Stomach (tissue), 9 donors: Measurements from ENCODE around the gene NLK. TPM values are rescaled to one million over a fixed set of nuclear protein-coding genes. Genes with fewer than 3 reads are reported as not detected.

Source experiments
- DNase-seq, 2 donors: peaks; one replicate each; pipeline versions ENCODE4 v3.0.0 to v3.0.0-alpha.2; 2013 to 2019
- H3K27ac ChIP-seq, 5 donors: fragments of 200-600 bp in 4 of 5; sonication (generic) in 4 of 5; one replicate each; pipeline ENCODE4 v1.5.1; 2013 to 2019; ENCODE audit warnings: mild to moderate bottlenecking in 1 of 5, moderate library complexity in 1 of 5
- H3K27me3 ChIP-seq, 3 donors: fragments of 200-600 bp; sonication (generic); one replicate each; pipeline ENCODE4 v1.5.1; 2017 to 2019; ENCODE audit warnings: mixed run types in 1 of 3
- H3K36me3 ChIP-seq, 4 donors: fragments of 200-600 bp; sonication (generic); 1 replicate in 3 of 4; 2 replicates in 1 of 4; pipeline ENCODE4 v1.5.1; 2016 to 2019
- H3K4me1 ChIP-seq, 4 donors: fragments of 200-600 bp; sonication (generic); one replicate each; pipeline ENCODE4 v1.5.1; 2016 to 2019
- H3K4me3 ChIP-seq, 4 donors: fragments of 200-600 bp; sonication (generic) in 3 of 4; one replicate each; pipeline ENCODE4 v1.5.1; 2016 to 2019; ENCODE audit warnings: mild to moderate bottlenecking in 1 of 4
- H3K9me3 ChIP-seq, 4 donors: fragments of 200-600 bp; sonication (generic); one replicate each; pipeline ENCODE4 v1.5.1; 2016 to 2019
- EP300 ChIP-seq: sonication (generic); formaldehyde crosslinking; IDR thresholded peaks from one replicate; pipeline ENCODE4 v1.6.1; 2017; ENCODE audit warnings: antibody characterized with exemption
- POLR2A ChIP-seq, 4 donors: fragments of 450-650 bp; IDR thresholded peaks; one replicate each; pipeline ENCODE4 v1.6.1; 2016; ENCODE audit warnings: antibody characterized with exemption in 4 of 4, control low read depth in 2 of 4, mild to moderate bottlenecking in 1 of 4, moderate library complexity in 1 of 4
- POLR2AphosphoS5 ChIP-seq, 3 donors: sonication (generic); formaldehyde crosslinking; IDR thresholded peaks; one replicate each; pipeline ENCODE4 v1.6.1; 2016; ENCODE audit warnings: antibody characterized with exemption in 3 of 3
- WGBS, 5 donors: extraction: QIAGEN DNeasy Blood & Tissue Kit in 3 of 5; methylation state at CpG; one replicate each; pipeline versions ENCODE4 v1.1.5 to v1.1.7; 2013 to 2018; 5-methylcytosine and 5-hydroxymethylcytosine counted together
- intact Hi-C: fragments of 100-400 bp; cut with DNase I; formaldehyde crosslinking; loops from one replicate; pipeline ENCODE4 v1.15.1; 2023; ENCODE audit warnings: low total_unique reads
- polyA plus RNA-seq, 3 donors: library from polyadenylated mRNA; stranded (reverse); fragments of 200-250 nt; gene quantifications; one replicate each; pipeline ENCODE4 v1.2.3, GENCODE V29; 2013
- total RNA-seq, 5 donors: library from RNA; depleted of rRNA; stranded (reverse); fragments of >200 nt; gene quantifications; one replicate each; pipeline versions ENCODE4 v1.1.0 to v1.2.3, GENCODE V29; 2014 to 2016
- TF ChIP-seq, protein P1 (sequence below), 7 experiments: fragments of 450-650 bp in 4 of 7; fragments of 200-600 bp in 3 of 7; sonication (generic) in 3 of 7; IDR thresholded peaks; one replicate each; pipeline ENCODE4 v1.5.1; 2016 to 2019; ENCODE audit warnings: antibody characterized with exemption in 7 of 7, control low read depth in 2 of 7, mild to moderate bottlenecking in 1 of 7
- donor health status: healthy with polysubstance abuse.
- donor health status: Bipolar disorder and iron deficiency.
- donor health status: healthy.

NLK gene
- total and polyA plus RNA-seq, 8 donors: 4.3 to 169 (median 14.7) TPM

DNA sequence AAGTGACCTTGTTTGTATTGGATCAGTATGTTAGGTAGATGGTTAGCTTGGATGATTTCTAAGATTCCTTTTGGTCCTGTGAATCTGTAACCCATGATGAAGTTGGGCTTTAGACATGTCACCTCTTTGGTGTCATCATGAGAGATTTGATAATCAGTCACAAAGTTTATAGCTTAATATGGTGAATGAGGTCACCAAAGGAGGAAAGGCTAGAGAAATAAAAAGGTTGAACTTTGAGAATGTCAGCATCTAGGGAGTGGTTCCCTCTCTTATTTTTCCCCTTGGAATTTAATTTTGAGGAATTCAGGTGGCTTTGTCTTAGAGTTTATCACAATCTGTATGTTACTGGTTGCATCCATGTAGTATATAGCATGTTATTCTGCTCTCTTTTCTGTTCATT lies 45.3 kb downstream of the NLK start:
- no peaks in the 10 kb centered on the region for H3K36me3 ChIP-seq
- no peaks in the 10 kb centered on the region for H3K27me3 ChIP-seq
- H3K27ac ChIP-seq: no peak overlapping the region
- TF ChIP-seq, protein P1, sequence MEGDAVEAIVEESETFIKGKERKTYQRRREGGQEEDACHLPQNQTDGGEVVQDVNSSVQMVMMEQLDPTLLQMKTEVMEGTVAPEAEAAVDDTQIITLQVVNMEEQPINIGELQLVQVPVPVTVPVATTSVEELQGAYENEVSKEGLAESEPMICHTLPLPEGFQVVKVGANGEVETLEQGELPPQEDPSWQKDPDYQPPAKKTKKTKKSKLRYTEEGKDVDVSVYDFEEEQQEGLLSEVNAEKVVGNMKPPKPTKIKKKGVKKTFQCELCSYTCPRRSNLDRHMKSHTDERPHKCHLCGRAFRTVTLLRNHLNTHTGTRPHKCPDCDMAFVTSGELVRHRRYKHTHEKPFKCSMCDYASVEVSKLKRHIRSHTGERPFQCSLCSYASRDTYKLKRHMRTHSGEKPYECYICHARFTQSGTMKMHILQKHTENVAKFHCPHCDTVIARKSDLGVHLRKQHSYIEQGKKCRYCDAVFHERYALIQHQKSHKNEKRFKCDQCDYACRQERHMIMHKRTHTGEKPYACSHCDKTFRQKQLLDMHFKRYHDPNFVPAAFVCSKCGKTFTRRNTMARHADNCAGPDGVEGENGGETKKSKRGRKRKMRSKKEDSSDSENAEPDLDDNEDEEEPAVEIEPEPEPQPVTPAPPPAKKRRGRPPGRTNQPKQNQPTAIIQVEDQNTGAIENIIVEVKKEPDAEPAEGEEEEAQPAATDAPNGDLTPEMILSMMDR (IDR thresholded peaks at IDR 0.05): no peak
- no peak for TF ChIP-seq EP300
- TF ChIP-seq POLR2A (IDR thresholded peaks at IDR 0.05): no peak
- H3K4me3 ChIP-seq: no peak overlapping the region
- H3K4me1 ChIP-seq: peaks cover 0 to 27% (median 10%) of the 10 kb centered on the region in 4 donors
- intact Hi-C loops: no loop called here
- no peaks in the 10 kb centered on the region for H3K9me3 ChIP-seq
- no peak for DNase-seq

DNA sequence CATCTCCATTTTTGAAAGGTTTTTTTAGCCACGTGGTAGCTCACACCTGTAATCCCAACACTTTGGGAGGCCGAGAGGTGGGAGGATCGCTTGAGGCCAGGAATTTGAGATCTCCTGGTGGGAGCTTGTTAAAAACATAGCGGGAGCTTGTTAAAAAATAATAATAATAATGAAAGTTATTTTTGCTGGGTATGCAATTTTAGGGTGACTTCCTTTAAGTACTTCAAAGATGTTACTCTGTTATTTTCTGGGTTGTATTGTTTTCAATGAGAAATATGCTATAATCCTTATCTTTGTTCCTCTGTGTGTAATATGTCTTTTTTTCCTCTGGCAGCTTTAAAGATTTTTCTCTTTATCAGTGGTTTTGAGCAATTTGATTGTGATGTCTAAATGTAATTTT lies 48.1 kb downstream of the NLK start:
- H3K4me1 ChIP-seq: peaks cover 0 to 15% (median 5%) of the 10 kb centered on the region in 4 donors
- intact Hi-C loops: no loop called here
- H3K9me3 ChIP-seq: no peaks in the 10 kb centered on the region
- no peak for DNase-seq
- no peak overlapping the region for H3K27ac ChIP-seq
- no peaks in the 10 kb centered on the region for H3K36me3 ChIP-seq
- no peaks in the 10 kb centered on the region for H3K27me3 ChIP-seq
- no peak overlapping the region for H3K4me3 ChIP-seq
- 94 to 98% (median 96%) methylated on average over 4 of the region's 4 CpGs for WGBS, 5 donors
- TF ChIP-seq POLR2AphosphoS5 (IDR thresholded peaks at IDR 0.05) (no peak), EP300 (no peak), POLR2A (IDR thresholded peaks at IDR 0.05) (no peak)
- TF ChIP-seq, protein P1 (IDR thresholded peaks at IDR 0.05): no peak

DNA sequence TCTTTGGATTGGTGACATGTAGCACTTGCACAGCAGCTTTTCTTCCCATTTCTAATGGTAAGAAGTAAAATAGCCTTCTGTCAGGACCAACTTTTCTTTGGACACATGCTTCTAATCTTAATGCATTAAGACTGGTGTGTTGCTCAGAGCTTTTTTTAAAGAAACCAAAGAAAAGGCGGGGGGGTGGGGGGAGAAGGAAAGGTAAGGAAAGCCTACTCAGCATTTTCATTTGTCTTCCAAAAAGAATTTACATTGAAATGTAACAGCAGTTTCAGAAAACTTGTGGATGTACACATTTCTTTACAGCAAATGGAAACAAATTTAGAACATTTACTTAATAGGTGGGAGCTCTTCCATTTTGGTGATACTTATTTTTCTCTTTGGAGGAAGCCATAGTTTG lies 49.6 kb downstream of the NLK start:
- H3K9me3 ChIP-seq: no peaks in the 10 kb centered on the region
- H3K4me1 ChIP-seq: peaks cover 0 to 18% (median 9%) of the 10 kb centered on the region in 4 donors
- no peak overlapping the region for H3K4me3 ChIP-seq
- intact Hi-C loops: no loop called here
- no peak for DNase-seq
- no peaks in the 10 kb centered on the region for H3K27me3 ChIP-seq
- WGBS, 5 donors: 65 to 86% (median 76%) methylated on average over 1 of the region's 1 CpG
- no peak overlapping the region for H3K27ac ChIP-seq
- no peak for TF ChIP-seq POLR2AphosphoS5 (IDR thresholded peaks at IDR 0.05)
- no peak for TF ChIP-seq EP300
- TF ChIP-seq POLR2A (IDR thresholded peaks at IDR 0.05): no peak
- TF ChIP-seq, protein P1 (IDR thresholded peaks at IDR 0.05): no peak
- no peaks in the 10 kb centered on the region for H3K36me3 ChIP-seq

DNA sequence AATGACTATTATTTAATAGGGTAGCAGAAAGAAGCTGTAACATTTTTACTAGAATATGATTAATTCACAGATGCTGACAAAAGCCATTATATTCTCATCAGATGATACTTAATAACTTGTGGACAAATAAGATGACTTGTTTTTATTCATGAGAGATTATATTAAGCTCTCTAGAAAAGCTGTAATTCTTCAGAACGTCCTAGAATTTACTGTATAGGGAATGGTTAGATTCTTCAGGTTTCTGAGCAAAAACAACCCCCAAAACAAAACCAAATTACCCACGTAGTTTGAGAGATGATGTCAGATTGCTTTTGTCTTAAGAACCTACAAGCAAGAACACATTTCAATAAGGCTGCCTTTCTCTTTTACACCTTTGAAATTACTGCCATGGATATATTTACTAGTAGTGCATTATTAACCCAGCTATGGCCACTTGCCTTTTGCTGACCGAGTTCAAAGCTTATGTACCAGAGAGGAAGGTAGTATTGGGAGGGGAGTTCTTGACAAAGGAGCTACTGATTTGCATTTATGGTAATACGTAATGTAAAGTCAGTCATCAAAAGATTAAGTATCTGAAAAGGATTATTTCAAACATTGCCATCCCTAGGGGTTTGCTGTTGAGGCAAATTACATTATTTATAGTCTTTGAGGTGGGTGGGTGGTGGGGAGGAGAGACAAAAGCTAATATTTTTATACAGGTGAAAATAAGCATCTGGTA lies 51.7 kb downstream of the NLK start:
- H3K27me3 ChIP-seq: no peaks in the 10 kb centered on the region
- DNase-seq: no peak
- intact Hi-C loops: no loop called here
- H3K9me3 ChIP-seq: no peaks in the 10 kb centered on the region
- H3K27ac ChIP-seq: no peak overlapping the region
- no peak overlapping the region for H3K4me3 ChIP-seq
- WGBS, 5 donors: 79 to 82% (median 81%) methylated on average over 4 of the region's 4 CpGs
- peaks cover 0 to 32% (median 18%) of the 10 kb centered on the region in 4 donors for H3K4me1 ChIP-seq
- H3K36me3 ChIP-seq: no peaks in the 10 kb centered on the region
- TF ChIP-seq POLR2AphosphoS5 (IDR thresholded peaks at IDR 0.05): no peak
- no peak for TF ChIP-seq EP300
- TF ChIP-seq POLR2A (IDR thresholded peaks at IDR 0.05): no peak
- TF ChIP-seq, protein P1 (IDR thresholded peaks at IDR 0.05): no peak
